HFF-Myc (cell line): Measurements from ENCODE around the gene AMBN.

Experiments used
- DNase-seq: peaks from one replicate; pipeline ENCODE4 v3.0.0-alpha.2; 2011; ENCODE audit warnings: low read depth; ENCODE audit errors: extremely low read depth
- H3K4me3 ChIP-seq: replicated peaks from 2 replicates; pipeline ENCODE4 v1.5.1; 2011; ENCODE audit warnings: low read depth, mild to moderate bottlenecking, control low read depth, low read length
- TF ChIP-seq, protein P1 (sequence below): IDR thresholded peaks from 2 replicates; pipeline ENCODE4 v1.5.1; 2012; ENCODE audit warnings: mild to moderate bottlenecking, low read depth, low read length, control low read depth; ENCODE audit errors: missing control alignments

AMBN gene

DNA sequence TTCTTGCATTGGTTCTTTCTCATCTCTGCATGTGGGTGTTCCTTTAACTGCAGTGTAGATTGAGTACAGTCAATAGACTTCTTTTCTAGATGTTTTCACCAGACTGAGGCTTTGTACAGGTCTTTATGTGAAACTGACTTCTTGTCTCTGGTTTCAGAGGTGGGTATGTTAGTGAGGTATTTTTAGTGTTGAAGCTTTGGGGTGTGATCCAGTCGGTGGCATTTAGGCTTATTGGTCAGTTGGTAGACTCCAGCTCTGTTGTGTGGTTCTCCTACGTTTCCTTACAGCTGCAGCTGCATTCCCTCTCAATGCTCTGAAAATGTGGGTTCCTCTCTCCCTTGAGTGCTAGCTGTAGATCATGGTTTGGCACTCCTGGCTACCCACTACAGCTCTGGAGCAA, 21.3 kb upstream of the AMBN start:
- TF ChIP-seq, protein P1, sequence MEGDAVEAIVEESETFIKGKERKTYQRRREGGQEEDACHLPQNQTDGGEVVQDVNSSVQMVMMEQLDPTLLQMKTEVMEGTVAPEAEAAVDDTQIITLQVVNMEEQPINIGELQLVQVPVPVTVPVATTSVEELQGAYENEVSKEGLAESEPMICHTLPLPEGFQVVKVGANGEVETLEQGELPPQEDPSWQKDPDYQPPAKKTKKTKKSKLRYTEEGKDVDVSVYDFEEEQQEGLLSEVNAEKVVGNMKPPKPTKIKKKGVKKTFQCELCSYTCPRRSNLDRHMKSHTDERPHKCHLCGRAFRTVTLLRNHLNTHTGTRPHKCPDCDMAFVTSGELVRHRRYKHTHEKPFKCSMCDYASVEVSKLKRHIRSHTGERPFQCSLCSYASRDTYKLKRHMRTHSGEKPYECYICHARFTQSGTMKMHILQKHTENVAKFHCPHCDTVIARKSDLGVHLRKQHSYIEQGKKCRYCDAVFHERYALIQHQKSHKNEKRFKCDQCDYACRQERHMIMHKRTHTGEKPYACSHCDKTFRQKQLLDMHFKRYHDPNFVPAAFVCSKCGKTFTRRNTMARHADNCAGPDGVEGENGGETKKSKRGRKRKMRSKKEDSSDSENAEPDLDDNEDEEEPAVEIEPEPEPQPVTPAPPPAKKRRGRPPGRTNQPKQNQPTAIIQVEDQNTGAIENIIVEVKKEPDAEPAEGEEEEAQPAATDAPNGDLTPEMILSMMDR: no peak
- no peak overlapping the region for H3K4me3 ChIP-seq

DNA sequence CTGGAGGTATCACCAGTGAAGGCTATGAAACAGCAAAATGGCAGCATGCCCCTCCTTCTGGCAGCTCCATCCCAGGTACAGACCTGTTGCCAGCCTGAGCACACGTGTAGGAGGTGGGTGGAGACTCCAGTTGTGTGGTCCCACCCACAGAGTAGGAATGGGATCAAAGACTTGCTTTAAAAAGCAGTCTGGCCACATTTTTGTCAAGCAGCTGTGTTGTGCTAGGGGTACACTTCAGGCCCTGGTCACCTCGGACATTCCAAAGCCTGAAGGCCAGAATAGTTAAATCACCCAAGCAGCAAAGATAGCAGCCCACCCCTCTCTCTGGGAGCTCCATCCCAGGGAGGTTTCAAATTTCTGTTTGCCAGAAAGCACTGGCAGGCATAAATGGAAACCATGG, 20.3 kb upstream of the AMBN start:
- TF ChIP-seq, protein P1: no peak
- H3K4me3 ChIP-seq: no peak overlapping the region
- DNase-seq: no peak

More for the DNA sequence above, 21.3 kb upstream of the AMBN start:
- no peak for DNase-seq

DNA sequence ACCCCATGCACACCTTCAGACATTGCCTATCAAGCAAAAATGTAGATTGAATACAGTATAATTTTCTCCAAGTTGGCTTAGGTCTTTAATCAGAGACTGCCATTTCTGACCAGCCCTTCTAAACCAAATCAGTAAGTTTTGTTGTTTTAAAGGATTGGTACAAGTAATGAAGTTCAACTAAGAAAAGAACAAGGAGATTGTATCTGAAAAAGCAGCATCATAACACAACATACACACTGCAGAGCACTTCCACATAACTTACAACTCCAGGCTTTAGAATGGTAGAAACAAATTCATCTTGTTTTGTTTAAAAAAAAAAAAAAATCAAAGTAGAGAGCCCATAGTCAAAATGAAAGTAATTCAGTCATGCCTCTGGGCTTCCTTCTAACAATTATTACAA, 16.1 kb upstream of the AMBN start:
- TF ChIP-seq, protein P1: no peak
- no peak overlapping the region for H3K4me3 ChIP-seq
- DNase-seq: no peak

DNA sequence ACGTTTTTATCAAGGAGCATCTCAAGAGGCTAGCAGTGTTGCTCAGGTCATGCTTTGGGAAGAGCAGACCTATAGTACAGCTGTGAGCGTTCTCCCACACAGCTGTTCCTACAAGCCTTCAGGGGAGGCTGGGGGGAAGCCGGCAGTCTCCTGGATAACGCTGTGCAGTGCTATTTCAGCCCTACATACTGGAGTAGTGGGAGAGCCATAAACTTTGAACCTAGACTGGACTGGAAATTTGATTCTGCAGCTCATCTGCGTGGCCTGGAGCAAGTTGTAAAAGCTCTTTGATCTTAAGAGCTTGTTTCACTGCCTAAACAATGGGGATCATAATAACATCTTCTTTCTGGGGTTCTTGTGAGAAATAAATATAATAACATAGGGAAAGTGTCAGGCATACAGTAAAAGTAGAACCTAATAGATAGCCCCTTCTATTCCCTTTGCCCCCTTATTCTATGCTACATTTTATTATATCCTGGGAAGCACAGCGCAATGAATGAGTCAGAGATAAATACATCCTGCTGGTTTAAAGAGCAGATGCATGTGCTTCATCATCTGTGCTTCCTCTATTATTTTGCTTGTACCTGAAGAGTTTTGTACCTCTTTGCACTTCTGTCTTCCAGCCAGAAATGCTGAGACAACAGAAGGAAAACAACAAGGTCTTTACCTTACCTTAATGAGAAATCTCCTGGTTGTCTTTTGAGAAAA, 14.7 kb upstream of the AMBN start:
- DNase-seq: no peak
- TF ChIP-seq, protein P1: no peak
- no peak overlapping the region for H3K4me3 ChIP-seq

DNA sequence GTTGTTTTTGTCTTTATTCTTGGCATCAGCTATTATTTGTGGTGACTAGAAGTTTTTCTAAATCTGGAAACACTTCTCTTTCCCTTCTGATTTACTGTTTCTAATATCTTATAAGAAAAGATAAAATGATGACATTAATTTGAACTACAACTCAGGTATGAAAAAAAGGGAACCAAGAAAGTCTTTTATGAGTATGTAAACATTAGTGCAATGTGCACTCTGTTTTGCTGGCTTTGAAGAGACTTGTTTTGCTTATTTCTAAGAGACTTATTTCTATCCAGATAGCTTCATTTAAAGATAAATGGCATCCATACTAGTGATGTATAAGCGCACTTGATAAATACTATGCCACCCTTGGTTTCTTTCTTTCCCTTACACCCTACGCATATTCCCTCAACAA, 10.1 kb upstream of the AMBN start:
- H3K4me3 ChIP-seq: no peak overlapping the region
- TF ChIP-seq, protein P1: no peak
- no peak for DNase-seq

DNA sequence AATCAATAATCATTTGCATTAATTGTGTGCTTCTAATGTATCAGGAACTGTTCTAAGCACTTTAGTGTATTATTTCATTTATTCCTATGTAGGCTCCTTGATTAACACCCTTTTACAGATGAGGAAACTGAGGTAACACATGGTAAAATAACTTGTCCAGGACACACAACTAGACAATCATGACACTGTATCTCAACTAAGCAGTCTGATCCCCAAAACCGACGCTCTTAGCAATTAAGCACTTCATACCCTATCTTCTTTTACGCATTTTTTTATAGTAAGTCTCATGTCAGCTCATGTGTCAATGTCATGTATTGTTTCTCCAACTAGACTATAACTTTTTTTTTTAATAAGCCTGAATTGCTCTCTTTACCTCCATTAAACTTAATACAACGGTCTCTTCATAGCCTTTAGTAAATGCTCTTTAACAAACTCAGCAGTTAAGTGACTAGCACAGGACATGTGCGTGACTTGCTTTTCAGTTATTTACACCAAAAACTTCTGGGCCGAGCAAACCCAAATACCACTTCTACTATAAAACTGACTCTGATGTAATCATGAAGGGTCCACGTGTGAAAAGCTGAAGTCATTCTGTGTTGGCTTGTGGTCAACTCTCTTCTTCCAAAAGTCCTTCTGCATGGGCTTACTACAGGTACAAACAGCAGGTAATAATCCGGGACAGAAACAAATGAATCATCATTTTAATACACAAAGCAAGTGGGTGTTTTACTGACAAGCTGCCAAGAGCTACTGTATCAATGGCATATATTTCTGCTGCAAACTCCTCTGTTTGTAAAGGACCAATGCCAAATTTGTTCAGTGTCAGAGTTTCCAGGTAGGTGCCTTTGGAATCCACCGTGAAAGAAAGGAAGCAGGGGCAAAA, 7.9 kb upstream of the AMBN start:
- DNase-seq: no peak

More for the DNA sequence above, 7.9 kb upstream of the AMBN start:
- TF ChIP-seq, protein P1: no peak
- H3K4me3 ChIP-seq: no peak overlapping the region
